ENCODE results near the gene RPS14.
"Not testable (repeated sequence)": the region's sequence is repeated elsewhere in the genome, so short reads cannot be mapped to it uniquely, and the experiment has no call there.

RPS14 gene

DNA sequence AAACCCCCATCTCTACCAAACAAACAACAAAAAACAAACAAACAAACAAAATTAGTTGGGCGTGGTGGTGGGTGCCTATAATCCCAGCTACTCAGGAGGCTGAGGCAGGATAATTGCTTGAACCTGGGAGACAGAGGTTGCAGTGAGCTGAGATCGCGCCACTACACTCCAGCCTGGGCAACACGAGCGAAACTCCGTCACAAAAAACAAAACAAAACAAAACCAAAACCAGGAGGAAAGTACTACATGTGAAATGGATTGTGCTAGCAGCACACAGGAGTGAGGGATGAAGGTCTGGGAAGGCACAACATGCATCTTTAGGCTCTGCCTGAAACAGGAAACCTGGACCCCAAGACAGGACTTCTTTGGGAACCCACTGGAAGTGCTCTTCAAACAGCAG is 27.0 kb upstream of the RPS14 start:
- DNase-seq, result not testable (repeated sequence)

DNA sequence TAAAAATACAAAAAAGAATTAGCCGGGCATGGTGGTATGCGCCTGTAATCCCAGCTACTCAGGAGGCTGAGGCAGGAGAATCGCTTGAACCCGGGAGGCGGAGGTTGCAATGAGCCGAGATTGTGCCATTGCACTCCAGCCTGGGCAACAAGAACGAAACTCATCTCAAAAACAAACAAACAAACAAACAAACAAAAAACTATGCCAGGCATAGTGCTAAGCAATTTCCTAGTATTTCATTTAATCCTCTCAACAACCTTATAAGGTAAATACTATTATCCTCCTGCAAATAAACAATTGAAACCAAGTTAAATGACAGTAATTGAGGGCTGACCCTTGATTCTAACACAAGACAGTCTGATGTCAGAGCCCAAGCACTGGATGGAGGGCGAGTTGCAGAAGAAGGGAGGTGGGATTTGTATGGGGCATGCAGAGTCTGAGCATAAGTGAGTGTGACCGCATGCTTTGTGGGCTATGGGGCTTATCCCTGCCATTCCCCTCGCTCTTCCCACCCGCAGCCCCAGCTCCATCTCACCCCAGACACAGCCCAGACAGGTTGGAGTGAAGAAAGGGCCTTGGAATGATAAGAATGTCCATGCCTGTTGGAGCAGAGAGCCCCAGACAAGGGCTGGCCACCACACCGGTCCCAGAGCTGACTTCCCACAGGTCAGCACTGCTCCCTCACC is 24.3 kb upstream of the RPS14 start:
- no peak for DNase-seq

DNA sequence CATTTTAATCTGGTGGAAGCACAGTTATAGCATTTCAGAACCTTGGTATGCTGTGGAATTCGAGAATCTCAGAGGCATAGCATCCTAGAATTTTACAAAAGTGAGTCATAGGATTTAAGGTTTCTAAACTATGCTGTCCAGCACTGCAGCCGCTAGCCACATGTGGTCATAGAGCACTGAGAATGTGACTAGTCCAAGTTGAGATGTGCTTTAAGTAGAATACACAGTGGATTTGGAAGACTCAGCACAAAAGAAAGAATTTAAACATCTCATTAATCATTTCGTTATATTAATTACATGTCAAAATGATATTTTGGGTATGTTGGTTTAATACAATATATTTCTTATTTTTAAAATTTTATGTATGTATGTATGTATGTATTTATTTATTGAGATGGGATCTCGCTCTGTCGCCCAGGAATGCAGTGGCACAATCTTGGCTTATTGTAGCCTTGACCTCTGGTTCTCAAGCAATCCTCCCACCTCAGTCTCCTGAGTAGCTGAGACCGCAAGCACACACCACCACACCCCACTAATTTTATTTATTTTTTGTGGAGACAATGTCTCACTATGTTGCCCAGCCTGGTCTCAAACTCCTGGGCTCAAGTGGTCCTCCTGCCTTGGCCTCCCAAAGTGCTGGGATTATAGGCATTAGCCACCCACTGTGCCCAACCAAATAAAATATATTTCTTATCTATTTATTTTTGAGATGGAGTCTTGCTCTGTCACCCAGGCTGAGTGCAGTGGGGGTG is 20.4 kb upstream of the RPS14 start:
- DNase-seq, result no peak

DNA sequence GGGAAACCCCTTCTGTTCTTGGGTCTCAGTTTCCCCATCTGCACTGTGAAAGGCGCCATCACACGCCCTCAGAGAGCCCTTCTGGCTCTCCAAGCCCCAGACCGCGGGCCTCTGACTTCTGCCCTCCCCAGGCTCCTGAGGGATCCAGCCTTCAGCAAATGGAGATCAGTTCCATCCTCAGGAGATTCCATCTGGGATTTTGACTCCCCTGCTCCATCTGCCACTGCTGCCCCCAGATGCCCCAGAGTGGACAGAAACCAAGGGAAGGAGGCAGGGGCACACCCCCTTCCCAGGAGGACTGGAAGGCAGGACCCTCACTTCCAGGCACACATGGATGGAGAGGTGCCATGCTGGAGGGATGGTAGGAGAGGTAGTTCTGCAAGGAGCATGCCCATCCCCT is 18.7 kb upstream of the RPS14 start:
- no peak for DNase-seq

DNA sequence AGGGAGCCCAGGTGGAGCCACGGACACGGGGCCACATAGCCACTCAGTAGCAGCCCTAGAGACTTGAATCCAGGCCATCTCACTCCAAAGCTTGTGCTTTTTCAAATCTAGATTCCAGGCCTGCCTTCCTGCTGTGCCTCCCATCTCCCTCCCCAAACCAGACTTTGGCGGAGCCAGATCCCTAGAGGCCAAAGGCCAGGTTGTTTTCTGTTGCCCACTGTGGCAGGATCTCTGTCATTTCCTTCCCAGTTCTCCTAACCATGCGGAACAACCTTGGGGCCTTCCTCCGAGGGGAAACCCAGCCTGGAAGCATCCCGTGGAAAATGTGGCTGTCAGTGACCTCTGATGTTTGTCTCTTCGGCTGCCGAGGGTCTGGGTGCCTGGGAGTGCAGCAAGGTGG is 16.4 kb upstream of the RPS14 start:
- DNase-seq, result no peak

DNA sequence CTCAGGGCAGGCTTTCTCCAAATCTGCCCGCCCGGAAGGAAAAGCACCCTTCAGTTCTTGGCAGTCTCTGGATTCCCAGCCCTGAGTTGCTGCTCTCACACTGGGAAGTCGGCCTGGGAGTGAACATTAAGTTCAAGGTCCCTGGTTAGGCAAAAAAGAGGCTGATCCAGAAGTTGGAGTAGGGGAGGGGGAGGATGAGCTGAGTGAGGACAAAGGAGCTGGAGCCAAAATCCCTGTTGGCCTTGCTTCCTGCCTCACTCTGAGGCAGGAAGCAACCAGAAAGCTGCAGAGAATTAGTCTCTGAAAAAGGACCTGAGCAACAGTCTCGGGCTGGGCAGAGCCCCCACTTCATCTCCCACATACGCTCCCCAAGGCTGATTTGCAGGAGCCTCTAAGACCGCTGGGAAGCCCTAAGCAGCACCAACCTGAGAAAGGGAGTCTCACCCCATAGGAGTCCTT is 15.0 kb upstream of the RPS14 start:
- no peak for DNase-seq

DNA sequence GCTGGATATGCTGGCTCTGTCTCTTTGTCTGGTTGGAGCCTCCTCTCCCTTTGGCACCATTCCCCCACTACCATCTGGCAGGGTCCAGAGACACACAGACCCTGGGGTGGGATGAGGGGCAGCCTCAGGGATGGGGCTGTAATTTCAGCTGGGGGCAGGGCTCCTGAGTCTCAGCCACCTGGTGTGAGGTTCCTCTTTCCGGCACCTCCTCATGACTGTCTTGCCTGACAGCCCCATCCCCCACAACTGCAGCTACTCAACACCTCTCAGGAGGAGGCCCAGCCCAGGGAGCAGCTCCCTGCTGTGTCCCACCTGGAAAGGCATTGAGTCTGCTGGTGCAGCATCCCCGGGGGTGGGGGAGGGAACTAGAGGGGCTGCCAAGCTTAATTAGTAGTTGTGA is 11.7 kb upstream of the RPS14 start:
- peak; percentile 6 for DNase-seq

DNA sequence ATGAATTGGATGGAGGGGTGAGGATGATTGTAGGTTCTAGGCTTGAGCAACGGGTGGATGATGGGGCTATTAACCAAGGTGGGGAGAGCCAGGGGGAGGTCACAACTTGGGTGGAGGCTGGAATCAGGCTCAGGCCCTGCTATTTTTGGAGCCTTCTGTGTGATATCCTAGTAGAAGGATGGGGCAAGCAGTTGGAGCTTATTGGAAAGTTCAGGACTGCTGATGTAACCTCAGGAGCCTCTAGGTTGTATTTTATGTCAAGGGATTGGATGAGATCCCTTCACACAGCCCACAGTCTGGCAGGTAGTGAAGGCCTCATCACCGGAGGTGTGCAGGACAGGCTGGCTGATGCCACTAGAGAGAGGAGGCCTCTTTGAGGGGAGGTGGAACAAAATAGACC is 11.2 kb upstream of the RPS14 start:
- no peak for DNase-seq

DNA sequence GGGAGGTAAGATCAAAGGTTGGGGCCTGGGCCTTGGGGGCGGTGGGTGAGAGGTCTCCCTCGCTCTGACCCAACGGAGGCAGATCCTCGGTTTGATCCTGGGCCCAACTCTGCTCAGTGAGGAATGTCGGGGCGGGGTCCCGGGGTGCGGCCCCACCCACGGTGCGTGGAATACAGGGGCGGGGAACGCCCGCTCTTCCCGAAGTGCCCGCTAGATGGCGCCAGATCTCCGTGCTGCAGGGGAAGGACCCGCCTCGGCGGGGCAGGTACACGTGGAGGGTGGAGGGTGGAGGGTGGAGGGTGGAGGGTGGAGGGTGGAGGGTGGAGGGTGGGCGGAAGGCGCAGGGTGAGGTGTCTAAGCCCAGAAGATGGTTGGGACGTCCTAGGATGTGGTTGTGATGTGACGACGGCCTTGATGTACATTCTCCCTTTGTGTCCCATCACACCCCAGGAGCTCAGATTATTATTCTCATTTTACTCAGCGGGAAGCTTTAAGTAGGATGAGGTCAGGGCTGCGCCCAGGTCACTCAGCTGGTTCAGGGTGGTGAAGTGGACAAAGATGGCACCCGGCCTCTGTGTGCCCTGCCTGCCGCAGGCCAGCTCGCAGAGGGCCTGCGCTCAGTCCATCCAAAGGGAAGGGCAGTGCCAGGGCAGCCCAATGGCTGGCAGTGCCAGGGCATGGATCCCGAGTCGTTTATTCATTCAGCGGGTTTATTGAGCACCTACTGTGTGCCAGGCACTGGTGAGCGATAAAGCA is 9.4 kb upstream of the RPS14 start:
- DNase-seq, result no peak

DNA sequence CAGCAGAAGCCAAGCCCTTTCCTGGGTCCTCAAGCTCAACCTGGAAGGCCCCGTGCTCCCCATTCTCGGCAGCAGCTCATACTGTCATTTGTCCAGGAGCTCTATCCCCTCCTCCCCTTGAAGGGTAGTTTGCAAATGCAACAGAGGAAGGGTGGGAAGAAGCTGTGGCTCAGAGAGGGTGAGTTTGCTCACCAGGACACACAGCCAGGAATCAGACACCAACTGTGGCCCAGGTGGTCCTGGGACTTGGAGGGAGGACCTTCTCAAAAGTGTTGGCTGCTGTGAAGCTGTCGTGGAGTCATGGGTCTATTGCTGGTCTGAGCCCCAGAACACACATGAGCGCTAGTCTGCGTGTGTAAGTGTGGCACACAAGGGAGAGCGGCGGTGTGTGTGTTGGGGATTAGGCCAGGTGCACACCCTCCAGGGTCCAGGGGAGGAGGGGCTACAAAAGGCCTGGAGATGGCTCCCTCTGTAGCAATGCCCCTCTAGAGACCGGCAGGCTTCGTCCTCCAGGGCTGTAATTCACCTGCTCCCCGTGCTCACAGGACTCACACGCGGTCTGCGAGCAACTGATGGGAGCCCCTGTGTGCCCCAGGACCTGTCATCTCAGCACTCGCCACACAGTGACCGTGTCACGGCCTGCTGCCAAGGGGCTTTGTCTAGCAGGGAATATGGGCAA is 8.2 kb upstream of the RPS14 start:
- DNase-seq, result no peak

DNA sequence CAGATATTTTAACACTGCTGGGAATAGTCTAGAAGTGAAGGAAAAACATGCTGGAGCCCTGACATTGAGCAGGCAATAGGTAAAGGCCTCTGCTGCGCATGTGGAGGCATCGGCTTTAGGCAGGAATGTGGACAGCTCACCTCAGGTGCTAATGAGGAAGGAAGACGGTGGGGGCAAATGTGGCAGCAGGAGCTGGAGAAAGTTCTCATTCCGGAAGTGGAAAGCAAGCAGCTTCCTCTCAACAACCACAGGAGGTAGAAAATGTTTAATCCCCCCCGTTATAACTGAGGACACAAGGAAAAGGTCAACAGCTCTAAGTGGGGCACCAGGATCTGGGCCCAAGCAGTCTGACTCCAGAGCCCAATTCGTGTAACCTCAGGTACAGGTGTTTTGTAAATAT is 7.6 kb upstream of the RPS14 start:
- peak; percentile 61 for DNase-seq

DNA sequence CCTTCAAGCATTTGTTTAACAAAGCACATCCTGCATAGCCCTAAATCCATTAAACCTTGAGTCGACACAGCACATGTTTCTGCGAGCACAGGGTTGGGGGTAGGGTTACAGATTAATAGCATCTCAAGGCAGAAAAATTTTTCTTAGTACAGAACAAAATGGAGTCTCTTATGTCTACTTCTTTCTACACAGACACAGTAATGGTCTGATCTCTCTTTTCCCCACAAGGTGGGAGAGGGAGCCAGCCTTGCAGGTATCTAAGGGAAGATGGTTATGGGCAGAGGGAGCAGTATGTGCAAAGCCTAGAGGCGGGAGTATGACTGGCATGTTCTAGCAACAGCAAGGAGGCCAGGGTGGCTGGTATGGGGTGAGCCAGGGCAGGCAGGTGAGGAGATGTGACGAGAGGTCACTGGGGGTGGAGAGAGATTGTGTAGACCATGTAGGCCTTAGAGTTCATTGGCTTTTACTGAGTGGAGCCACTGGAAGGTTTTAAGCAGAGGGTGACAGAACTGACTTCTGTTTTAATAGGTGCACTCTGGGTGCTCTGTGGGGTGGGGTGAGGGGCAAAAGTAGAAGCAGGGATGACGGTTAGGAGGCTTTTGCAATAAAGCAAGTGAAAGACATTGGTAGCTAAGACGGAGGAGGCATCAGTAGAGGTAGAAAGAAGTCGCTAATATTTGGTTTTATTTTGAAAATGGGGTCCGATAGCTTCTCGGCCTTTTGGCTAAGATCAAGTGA is 5.1 kb upstream of the RPS14 start:
- peak; percentile 31 for DNase-seq

DNA sequence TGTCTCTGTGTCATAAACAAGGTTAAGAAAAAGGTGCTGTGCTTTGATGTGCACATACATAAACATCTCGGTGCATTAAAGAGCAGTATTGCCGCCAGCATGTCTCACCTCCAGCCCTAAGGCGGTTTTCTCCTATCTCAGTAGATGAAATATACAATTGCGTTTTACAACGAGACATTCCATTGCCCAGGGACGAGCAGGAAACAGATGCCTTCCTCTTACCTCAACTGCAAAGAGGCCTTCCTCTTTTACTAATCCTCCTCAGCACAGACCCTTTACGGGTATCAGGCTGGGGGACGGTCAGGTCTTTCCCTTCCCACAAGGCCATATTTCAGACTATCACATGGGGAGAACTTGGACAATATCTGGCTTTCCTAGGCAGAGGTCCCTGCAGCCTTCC is 4.5 kb upstream of the RPS14 start:
- DNase-seq, result peak; percentile 76

DNA sequence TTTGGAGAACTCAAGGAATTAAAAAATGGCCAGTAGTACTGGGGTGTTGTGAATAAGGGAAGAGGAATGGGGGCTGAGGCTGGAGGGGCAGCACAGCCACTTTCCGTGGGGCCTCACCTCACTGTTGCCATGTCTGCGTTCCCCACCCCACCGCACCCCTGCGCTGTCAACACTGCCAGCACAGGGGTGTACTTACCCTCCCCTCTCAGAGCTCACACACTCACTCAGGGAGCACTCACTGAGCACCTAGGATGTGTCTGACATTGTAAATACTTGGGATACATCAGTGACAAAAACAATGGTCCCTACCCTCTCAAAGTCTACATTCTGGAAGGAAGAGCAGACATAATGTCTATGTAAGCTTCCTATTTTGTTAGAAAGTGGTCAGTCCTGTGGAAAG is 3.4 kb upstream of the RPS14 start:
- DNase-seq, result no peak

DNA sequence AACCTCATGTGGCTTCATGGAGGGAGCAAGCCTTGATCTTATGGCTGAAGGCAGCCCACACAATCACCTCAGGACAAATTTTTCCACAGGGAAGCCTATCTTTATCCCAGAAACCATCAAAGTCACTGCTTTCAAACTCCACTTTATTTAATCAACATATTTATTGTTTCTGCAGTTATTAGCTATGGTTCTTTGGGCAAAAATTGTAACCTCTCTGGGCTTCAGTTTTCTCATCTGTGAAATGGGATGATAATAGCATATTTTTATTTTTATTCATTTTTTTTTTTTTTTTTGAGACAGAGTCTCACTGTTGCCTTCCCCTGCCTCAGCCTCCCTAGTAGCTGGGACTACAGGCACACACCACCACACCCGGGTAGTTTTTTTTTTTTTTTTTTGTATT is 2.1 kb upstream of the RPS14 start:
- DNase-seq, result no peak

DNA sequence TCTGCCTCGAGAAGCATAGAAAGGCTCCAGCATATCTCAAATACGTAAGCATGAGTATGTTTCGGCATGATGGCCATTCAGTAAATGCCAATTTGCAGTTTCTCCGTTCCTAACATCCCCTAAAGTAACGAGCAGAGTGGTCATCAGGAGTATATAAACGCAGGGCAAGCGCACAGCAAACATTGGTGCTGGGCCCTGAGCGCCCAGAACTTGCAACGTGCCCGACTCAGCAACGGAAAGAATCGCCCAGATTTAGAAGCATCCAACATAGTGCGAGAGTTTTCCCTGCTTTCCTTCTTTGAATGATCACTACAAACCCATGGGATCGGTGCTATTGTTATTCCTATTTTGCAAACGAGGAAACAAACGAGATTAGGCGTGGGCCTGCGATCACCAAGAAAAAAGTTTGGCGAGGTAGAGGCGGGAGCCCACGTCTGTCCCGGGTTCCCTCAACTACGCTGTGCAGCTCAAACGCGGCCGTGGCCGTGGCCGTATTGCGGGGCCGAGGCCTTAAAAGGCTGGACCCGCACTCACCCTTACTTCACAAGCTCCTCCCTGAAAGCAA is 505 bp downstream of the RPS14 start:
- no peak for DNase-seq

DNA sequence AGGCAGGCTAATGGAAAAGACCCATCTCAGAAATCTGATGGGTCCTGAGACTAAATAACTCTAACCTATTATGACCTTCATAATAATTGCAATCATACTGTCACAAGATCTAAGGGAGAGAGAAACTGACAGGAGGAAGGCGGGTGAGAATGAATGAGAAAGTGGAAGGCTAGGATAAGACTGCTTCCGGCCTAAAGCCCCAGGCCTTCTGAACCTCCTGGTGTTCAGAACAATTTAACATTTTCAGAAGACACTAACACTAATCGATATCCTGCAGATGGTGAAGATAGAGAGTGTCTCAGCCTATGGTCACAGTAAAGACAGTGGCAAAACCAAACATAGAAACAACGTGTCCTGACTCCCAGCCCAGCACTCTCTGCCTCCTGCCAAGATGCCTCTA is 1.2 kb downstream of the RPS14 start:
- DNase-seq, result no peak

DNA sequence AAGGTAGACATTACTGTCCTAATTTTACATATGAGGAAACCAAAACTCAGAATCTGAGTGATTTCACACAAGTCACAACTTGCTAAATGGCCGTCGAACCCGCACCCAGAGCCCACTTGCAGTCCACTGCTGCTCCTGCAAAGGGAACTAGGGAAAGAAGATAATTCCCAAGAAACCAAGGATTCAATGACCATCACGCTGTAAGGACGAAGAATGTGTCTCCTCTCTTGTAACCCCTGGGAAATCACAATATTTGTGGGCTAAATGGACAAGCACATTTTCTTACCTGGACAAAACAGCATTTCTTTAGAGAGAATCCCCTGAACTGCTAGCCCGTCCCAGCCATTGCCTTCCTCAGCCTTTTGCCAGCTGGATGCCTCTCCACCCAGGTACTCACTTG is 2.4 kb downstream of the RPS14 start:
- no peak for DNase-seq

DNA sequence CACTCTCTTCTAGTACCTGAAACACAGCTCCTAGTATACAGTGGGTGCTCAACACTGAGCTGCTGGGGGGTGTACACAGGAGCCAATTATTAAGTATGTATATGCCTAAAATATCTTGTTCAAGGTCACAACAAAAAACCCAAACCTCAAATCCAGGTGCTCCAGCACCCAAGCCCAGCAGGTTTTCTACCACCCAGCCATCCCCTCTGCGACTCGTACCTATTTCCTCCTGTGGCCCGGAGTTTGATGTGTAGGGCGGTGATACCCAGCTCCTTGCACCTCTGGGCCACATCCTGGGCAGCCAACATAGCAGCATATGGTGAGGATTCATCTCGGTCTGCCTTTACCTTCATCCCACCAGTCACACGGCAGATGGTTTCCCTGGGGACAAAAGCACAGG is 3.0 kb downstream of the RPS14 start:
- DNase-seq, result no peak

DNA sequence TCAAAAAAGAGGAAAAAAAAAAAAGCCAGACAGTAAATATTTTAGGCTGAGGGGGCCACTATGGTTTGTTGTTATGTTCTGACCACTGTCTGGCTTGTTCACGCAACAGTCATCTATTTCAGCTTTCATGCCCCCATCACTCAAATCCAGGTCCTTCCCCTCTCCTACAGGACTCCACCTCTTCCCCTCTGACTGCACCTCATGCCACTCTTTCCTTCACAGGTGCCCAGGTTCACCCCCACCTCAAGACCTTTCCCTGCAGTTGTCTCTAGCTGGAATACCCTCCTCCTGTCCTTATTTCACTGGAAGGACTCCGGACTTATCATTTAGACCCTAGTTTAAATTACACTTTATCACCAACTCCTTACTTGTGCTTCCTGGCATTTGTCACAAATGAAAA is 3.5 kb downstream of the RPS14 start:
- no peak for DNase-seq

DNA sequence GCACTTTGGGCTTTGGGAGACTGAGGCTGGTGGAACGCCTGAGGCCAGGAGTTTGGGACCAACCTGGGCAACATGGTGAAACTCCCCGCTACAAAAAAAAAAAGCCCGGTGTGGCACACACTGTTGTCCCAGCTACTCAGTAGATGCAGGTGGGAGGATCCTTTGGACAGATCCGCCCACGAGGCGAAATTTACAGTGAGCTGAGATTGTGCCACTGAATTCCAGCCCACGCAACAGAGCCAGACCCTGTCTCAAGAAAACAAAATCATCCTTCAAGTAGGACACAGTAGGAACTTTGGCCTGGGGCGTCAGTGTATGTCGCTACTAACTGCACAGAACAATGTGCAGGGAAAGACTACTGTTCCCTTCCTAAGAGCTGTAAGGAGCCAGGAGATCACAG is 4.8 kb downstream of the RPS14 start:
- no peak for DNase-seq
